ENCODE measurements around the gene HPX.
A peak's percentile ranks its signal among the peaks of the same experiment; 100 is the strongest.

GRCh38 chr11:6481012-6481923, 40.5 kb upstream of the HPX start, which contains the start of the genes ARFIP2 and TIMM10B:
- TF ChIP-seq CTCF (IDR thresholded peaks at IDR 0.05; ENCODE audit: insufficient read depth, low read length), result no peak
- peak; percentile 95 for TF ChIP-seq POLR2AphosphoS5 (IDR thresholded peaks at IDR 0.05; ENCODE audit: low read depth)
- TF ChIP-seq REST (IDR thresholded peaks at IDR 0.05; ENCODE audit: insufficient replicate concordance, low read depth), result no peak
- peak; percentile 49; the same call in 1 of the 2 replicates for TF ChIP-seq SPI1 (IDR thresholded peaks at IDR 0.05; ENCODE audit: borderline replicate concordance, low read depth)
